Tibial nerve (tissue), 4 donors: Measurements from ENCODE around the gene TUBB1. TPM values are rescaled to one million over a fixed set of nuclear protein-coding genes. Genes with fewer than 3 reads are reported as not detected.
A peak's percentile ranks its signal among the peaks of the same experiment; 100 is the strongest.

Source experiments
- DNase-seq, 2 donors: peaks; one replicate each; pipeline ENCODE4 v3.0.0-alpha.2; 2019; ENCODE audit warnings: low spot score in 2 of 2
- H3K27ac ChIP-seq, 4 donors: fragments of 200-600 bp; sonication (generic) in 3 of 4; one replicate each; pipeline ENCODE4 v1.5.1; 2017 to 2019; ENCODE audit warnings: mild to moderate bottlenecking in 1 of 4
- H3K27me3 ChIP-seq, 2 donors: fragments of 200-600 bp; sonication (generic) in 1 of 2; one replicate each; pipeline versions ENCODE4 v1.5.1 to v1.6.0; 2017 to 2019
- H3K36me3 ChIP-seq, 3 donors: fragments of 200-600 bp; sonication (generic); one replicate each; pipeline ENCODE4 v1.5.1; 2018 to 2019
- H3K4me1 ChIP-seq, 4 donors: fragments of 200-600 bp; sonication (generic) in 3 of 4; one replicate each; pipeline ENCODE4 v1.5.1; 2017 to 2019
- H3K4me3 ChIP-seq, 4 donors: fragments of 200-600 bp; sonication (generic) in 3 of 4; one replicate each; pipeline ENCODE4 v1.5.1; 2017 to 2019; ENCODE audit warnings: mild to moderate bottlenecking in 1 of 4, moderate library complexity in 1 of 4
- H3K9me3 ChIP-seq, 4 donors: fragments of 200-600 bp; sonication (generic) in 3 of 4; one replicate each; pipeline ENCODE4 v1.5.1; 2017 to 2019
- CTCF ChIP-seq, 5 experiments: fragments of 200-600 bp in 3 of 5; fragments of 450-650 bp in 2 of 5; sonication (generic) in 3 of 5; IDR thresholded peaks; one replicate each; pipeline ENCODE4 v1.5.1; 2016 to 2019; ENCODE audit warnings: antibody characterized with exemption in 5 of 5, mild to moderate bottlenecking in 3 of 5, moderate library complexity in 2 of 5
- EP300 ChIP-seq, 2 donors: sonication (generic); formaldehyde crosslinking; IDR thresholded peaks; one replicate each; pipeline ENCODE4 v1.6.1; 2017; ENCODE audit warnings: antibody characterized with exemption in 2 of 2, mild to moderate bottlenecking in 1 of 2
- POLR2A ChIP-seq, 2 donors: fragments of 450-650 bp; IDR thresholded peaks; one replicate each; pipeline ENCODE4 v1.6.1; 2017; ENCODE audit warnings: antibody characterized with exemption in 2 of 2, mild to moderate bottlenecking in 2 of 2, moderate library complexity in 2 of 2
- WGBS, 2 donors: methylation state at CpG; one replicate each; pipeline ENCODE4 v1.1.5; 2018; 5-methylcytosine and 5-hydroxymethylcytosine counted together
- total RNA-seq, 4 donors: library from RNA; depleted of rRNA; stranded (reverse); fragments of >200 nt; gene quantifications; one replicate each; pipeline ENCODE4 v1.1.0, GENCODE V29; 2016

The TUBB1 gene
- total RNA-seq, 4 donors from 2014 or later, result 0.21 to 0.60 (median 0.59) TPM; not detected in 1

DNA sequence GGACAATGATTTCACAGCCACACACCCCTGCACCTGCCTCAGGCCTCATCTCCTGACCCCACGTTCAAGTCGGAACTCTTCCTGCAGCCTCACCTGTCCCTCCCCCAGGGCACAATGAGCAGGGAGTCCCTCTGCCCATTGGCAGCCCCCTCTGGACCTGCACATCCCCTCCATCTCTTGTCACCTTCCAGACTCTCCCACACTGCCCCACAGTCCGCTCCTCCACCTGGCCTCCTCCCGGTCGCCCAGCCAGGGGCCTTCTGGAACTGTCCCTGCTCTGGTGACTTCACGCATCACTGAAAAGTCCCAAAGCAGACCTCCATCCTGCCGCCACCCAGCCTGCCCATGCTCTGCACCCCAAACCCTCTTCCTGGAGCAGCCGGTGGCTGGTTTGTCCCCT lies 16.8 kb upstream of the TUBB1 start:
- Histone ChIP-seq H3K9me3 (no peaks in the 10 kb centered on the region), H3K27me3 (no peaks in the 10 kb centered on the region), H3K4me1 (peaks cover 0 to 43% (median 29%) of the 10 kb centered on the region in 4 donors), H3K36me3 (peaks cover 0 to 60% (median 13%) of the 10 kb centered on the region in 3 donors), H3K27ac (no peak overlapping the region), H3K4me3 (no peak overlapping the region)
- no peak for DNase-seq
- 93 to 95% methylated on average over 7 of the region's 8 CpGs for WGBS, 2 donors
- TF ChIP-seq EP300 (IDR thresholded peaks at IDR 0.05) (no peak), CTCF (IDR thresholded peaks at IDR 0.05) (no peak), POLR2A (IDR thresholded peaks at IDR 0.05) (no peak)

DNA sequence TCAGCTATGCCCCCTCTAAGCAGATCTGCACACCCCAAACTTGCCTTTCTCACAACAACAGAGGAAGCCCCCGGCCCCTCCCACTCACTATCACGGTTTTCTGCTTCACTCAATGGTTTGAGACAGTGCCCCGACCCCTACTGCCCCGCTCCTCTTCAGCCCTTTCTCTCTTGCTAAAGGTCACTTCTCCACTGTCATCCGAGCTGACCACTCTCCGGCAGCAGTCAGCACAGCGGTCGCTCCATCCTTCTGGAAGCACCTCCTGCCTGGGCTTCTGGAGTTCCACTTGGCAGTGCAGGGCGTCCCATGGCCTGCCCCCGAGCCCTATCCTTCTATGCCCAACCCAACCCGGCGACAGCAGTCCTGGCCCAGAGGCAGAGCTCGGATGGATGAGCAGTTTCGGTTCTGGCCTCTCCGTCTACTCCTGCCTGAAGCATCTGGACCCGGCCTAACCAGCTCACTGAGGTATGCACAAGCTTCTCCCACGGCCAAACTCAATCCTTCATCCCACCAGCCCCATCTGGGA lies 16.3 kb upstream of the TUBB1 start:
- no peak overlapping the region for H3K4me3 ChIP-seq
- H3K36me3 ChIP-seq, result peaks cover 0 to 55% (median 9%) of the 10 kb centered on the region in 3 donors
- H3K4me1 ChIP-seq, result peaks cover 0 to 46% (median 33%) of the 10 kb centered on the region in 4 donors
- H3K27me3 ChIP-seq, result no peaks in the 10 kb centered on the region
- no peaks in the 10 kb centered on the region for H3K9me3 ChIP-seq
- H3K27ac ChIP-seq, result no peak overlapping the region
- WGBS, 2 donors, result 80 to 84% methylated on average over 17 of the region's 17 CpGs
- TF ChIP-seq CTCF (IDR thresholded peaks at IDR 0.05) (no peak), POLR2A (IDR thresholded peaks at IDR 0.05) (no peak), EP300 (IDR thresholded peaks at IDR 0.05) (no peak)
- DNase-seq, result no peak

DNA sequence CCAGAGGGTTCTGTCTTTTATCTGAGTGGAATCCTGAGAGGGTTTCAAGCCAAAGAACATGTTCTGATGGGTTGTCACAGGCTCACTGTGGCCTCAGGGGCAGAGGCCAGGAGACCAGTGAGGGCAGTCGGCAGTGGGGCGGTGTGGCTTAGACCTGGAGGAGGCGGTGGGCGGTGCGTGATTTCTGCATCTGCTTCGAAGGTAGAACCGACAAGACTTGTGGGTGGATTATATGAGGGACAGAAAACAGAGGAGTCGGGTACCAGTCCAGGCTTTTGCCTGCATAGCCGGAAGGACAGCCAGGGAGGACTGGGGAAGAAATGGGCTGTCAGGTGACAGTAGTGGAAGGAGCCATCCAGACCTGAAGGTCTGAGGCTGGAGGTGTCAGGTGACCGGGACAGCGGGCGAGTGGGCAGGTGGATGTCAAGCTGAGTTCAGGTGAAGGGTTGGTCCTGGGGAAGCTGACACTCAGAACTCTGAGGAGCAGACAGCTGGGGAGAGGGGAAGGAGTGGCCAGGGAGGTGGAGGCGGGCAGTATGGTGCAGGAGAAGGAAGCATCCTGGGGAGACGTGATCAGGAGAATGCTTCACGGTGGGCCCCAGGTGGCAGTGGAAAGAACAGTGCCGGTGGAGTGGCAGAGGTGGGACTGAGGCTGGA lies 15.3 kb upstream of the TUBB1 start:
- Histone ChIP-seq H3K36me3 (peaks cover 0 to 44% (median 9%) of the 10 kb centered on the region in 3 donors), H3K27me3 (no peaks in the 10 kb centered on the region), H3K9me3 (no peaks in the 10 kb centered on the region), H3K4me1 (peaks cover 0 to 46% (median 33%) of the 10 kb centered on the region in 4 donors), H3K27ac (peak overlapping the region in 3 of 4 donors; percentile 50 to 96 (median 89)), H3K4me3 (peak overlapping the region in 2 of 4 donors; percentile 73 to 89)
- TF ChIP-seq EP300 (IDR thresholded peaks at IDR 0.05) (no peak), POLR2A (IDR thresholded peaks at IDR 0.05) (no peak), CTCF (IDR thresholded peaks at IDR 0.05) (no peak)
- WGBS, 2 donors, result 80 to 82% methylated on average over 16 of the region's 16 CpGs
- no peak for DNase-seq

GRCh38 chr20:59004493-59004762 lies 14.8 kb upstream of the TUBB1 start:
- Histone ChIP-seq H3K36me3 (peaks cover 0 to 40% (median 9%) of the 10 kb centered on the region in 3 donors), H3K9me3 (no peaks in the 10 kb centered on the region), H3K27ac (peak overlapping the region in 2 of 4 donors; percentile 89 to 96), H3K4me3 (peak overlapping the region in 2 of 4 donors; percentile 73 to 89), H3K4me1 (peaks cover 0 to 46% (median 33%) of the 10 kb centered on the region in 4 donors), H3K27me3 (no peaks in the 10 kb centered on the region)
- 59 to 68% methylated on average over 4 of the region's 4 CpGs for WGBS, 2 donors
- peak; percentile 30 to 35 for DNase-seq
- no peak for TF ChIP-seq POLR2A (IDR thresholded peaks at IDR 0.05)
- TF ChIP-seq EP300 (IDR thresholded peaks at IDR 0.05), result no peak
- TF ChIP-seq CTCF (IDR thresholded peaks at IDR 0.05), result no peak

GRCh38 chr20:59004763-59005522 lies 14.3 kb upstream of the TUBB1 start:
- 38 to 50% methylated on average over 17 of the region's 17 CpGs for WGBS, 2 donors
- Histone ChIP-seq H3K27ac (peak overlapping the region; percentile 81 to 96 (median 92)), H3K36me3 (peaks cover 0 to 35% (median 9%) of the 10 kb centered on the region in 3 donors), H3K9me3 (no peaks in the 10 kb centered on the region), H3K27me3 (no peaks in the 10 kb centered on the region), H3K4me1 (peaks cover 0 to 49% (median 33%) of the 10 kb centered on the region in 4 donors), H3K4me3 (peak overlapping the region in 2 of 4 donors; percentile 73 to 89)
- DNase-seq, result peak; percentile 18 to 55
- TF ChIP-seq POLR2A (IDR thresholded peaks at IDR 0.05), result no peak
- peak in 1 of 2 donors; percentile 25 for TF ChIP-seq EP300 (IDR thresholded peaks at IDR 0.05)
- TF ChIP-seq CTCF (IDR thresholded peaks at IDR 0.05), result no peak
